HPDE6-E6E7 (cell line): ENCODE data around the gene NAALADL2.
A peak's percentile ranks its signal among the peaks of the same experiment; 100 is the strongest.
"Not testable (repeated sequence)": the region's sequence is repeated elsewhere in the genome, so short reads cannot be mapped to it uniquely, and the experiment has no call there.

Experiments used
- DNase-seq: peaks from one replicate; pipeline ENCODE4 v3.0.0; 2011; ENCODE audit warnings: missing footprints; ENCODE audit errors: extremely low spot score

Gene NAALADL2

GRCh38 chr3:175746308-175746707 is 887.2 kb downstream of the NAALADL2 start:
- no peak for DNase-seq

GRCh38 chr3:175748087-175748730 is 889.1 kb downstream of the NAALADL2 start:
- DNase-seq = peak; percentile 51

- DNase-seq = no peak
These were observed 890.8 kb downstream of the NAALADL2 start for GRCh38 chr3:175749981-175750380.

- DNase-seq = no peak
These were observed 892.0 kb downstream of the NAALADL2 start for GRCh38 chr3:175751089-175751488.

- no peak for DNase-seq
These were observed 904.8 kb downstream of the NAALADL2 start for GRCh38 chr3:175763948-175764347.

- DNase-seq = no peak
These were observed 905.6 kb downstream of the NAALADL2 start for GRCh38 chr3:175764722-175765121.

- no peak for DNase-seq
These were observed 911.3 kb downstream of the NAALADL2 start for GRCh38 chr3:175770426-175770825.

- DNase-seq = no peak
These were observed 918.4 kb downstream of the NAALADL2 start for GRCh38 chr3:175777495-175777894.

- DNase-seq = no peak
These were observed 918.8 kb downstream of the NAALADL2 start for GRCh38 chr3:175777965-175778364.

GRCh38 chr3:175778994-175779393 is 919.9 kb downstream of the NAALADL2 start:
- DNase-seq = no peak

GRCh38 chr3:175787109-175787508 is 928.0 kb downstream of the NAALADL2 start:
- DNase-seq = not testable (repeated sequence)

GRCh38 chr3:175792245-175792644 is 933.1 kb downstream of the NAALADL2 start:
- no peak for DNase-seq

- DNase-seq = no peak
These were observed 939.2 kb downstream of the NAALADL2 start for GRCh38 chr3:175798326-175798725.

GRCh38 chr3:175805825-175806224 is 946.7 kb downstream of the NAALADL2 start:
- no peak for DNase-seq

GRCh38 chr3:175807175-175807574 is 948.0 kb downstream of the NAALADL2 start:
- DNase-seq = no peak

GRCh38 chr3:175818811-175819464 is 959.8 kb downstream of the NAALADL2 start:
- DNase-seq = no peak

- DNase-seq = not testable (repeated sequence)
These were observed 963.8 kb downstream of the NAALADL2 start for GRCh38 chr3:175822766-175823491.

GRCh38 chr3:175825016-175825580 is 966.0 kb downstream of the NAALADL2 start:
- DNase-seq = not testable (repeated sequence)

- DNase-seq = no peak
These were observed 967.6 kb downstream of the NAALADL2 start for GRCh38 chr3:175826759-175827158.

GRCh38 chr3:175829809-175830208 is 970.7 kb downstream of the NAALADL2 start:
- not testable (repeated sequence) for DNase-seq

GRCh38 chr3:175835763-175836162 is 976.6 kb downstream of the NAALADL2 start:
- DNase-seq = not testable (repeated sequence)

GRCh38 chr3:175836617-175837016 is 977.5 kb downstream of the NAALADL2 start:
- no peak for DNase-seq
